Measurements from ENCODE around the gene SYNGAP1.

Gene SYNGAP1

GRCh38 chr6:33437666-33438065 is 17.8 kb downstream of the SYNGAP1 start:
- Histone ChIP-seq H3K4me1 (ENCODE audit: control insufficient read depth in 5 of 5, insufficient read depth in 5 of 5, low read length in 5 of 5) (no peaks in the 10 kb centered on the region), H3K4me3 (ENCODE audit: low read depth in 1 of 5, low read length in 5 of 5) (no peak overlapping the region), H3K27ac (ENCODE audit: low read depth, low read length) (no peak overlapping the region), H3K9me3 (ENCODE audit: control insufficient read depth in 5 of 5, low read length in 5 of 5) (no peaks in the 10 kb centered on the region), H3K27me3 (ENCODE audit: control insufficient read depth in 5 of 5, insufficient read depth in 4 of 5, low read length in 5 of 5) (no peaks in the 10 kb centered on the region), H3K36me3 (ENCODE audit: control insufficient read depth in 5 of 5, insufficient read depth in 5 of 5, low read length in 5 of 5) (peaks cover 5 to 67% (median 51%) of the 10 kb centered on the region in 5 donors), H3K9ac (ENCODE audit: low read length in 5 of 5) (no peak overlapping the region)

GRCh38 chr6:33438978-33439594 is 19.2 kb downstream of the SYNGAP1 start:
- Histone ChIP-seq H3K9me3 (ENCODE audit: control insufficient read depth in 5 of 5, low read length in 5 of 5) (no peaks in the 10 kb centered on the region), H3K36me3 (ENCODE audit: control insufficient read depth in 5 of 5, insufficient read depth in 5 of 5, low read length in 5 of 5) (peaks cover 5 to 75% (median 51%) of the 10 kb centered on the region in 5 donors), H3K9ac (ENCODE audit: low read length in 5 of 5) (no peak overlapping the region), H3K4me3 (ENCODE audit: low read depth in 1 of 5, low read length in 5 of 5) (no peak overlapping the region), H3K27ac (ENCODE audit: low read depth, low read length) (no peak overlapping the region), H3K4me1 (ENCODE audit: control insufficient read depth in 5 of 5, insufficient read depth in 5 of 5, low read length in 5 of 5) (no peaks in the 10 kb centered on the region), H3K27me3 (ENCODE audit: control insufficient read depth in 5 of 5, insufficient read depth in 4 of 5, low read length in 5 of 5) (no peaks in the 10 kb centered on the region)

- H3K4me1 ChIP-seq (ENCODE audit: control insufficient read depth in 5 of 5, insufficient read depth in 5 of 5, low read length in 5 of 5), result no peaks in the 10 kb centered on the region
- H3K9ac ChIP-seq (ENCODE audit: low read length in 5 of 5), result no peak overlapping the region
- H3K36me3 ChIP-seq (ENCODE audit: control insufficient read depth in 5 of 5, insufficient read depth in 5 of 5, low read length in 5 of 5), result peaks cover 5 to 82% (median 55%) of the 10 kb centered on the region in 5 donors
- no peaks in the 10 kb centered on the region for H3K9me3 ChIP-seq (ENCODE audit: control insufficient read depth in 5 of 5, low read length in 5 of 5)
- no peak overlapping the region for H3K4me3 ChIP-seq (ENCODE audit: low read depth in 1 of 5, low read length in 5 of 5)
- no peak overlapping the region for H3K27ac ChIP-seq (ENCODE audit: low read depth, low read length)
- H3K27me3 ChIP-seq (ENCODE audit: control insufficient read depth in 5 of 5, insufficient read depth in 4 of 5, low read length in 5 of 5), result no peaks in the 10 kb centered on the region
Observed at GRCh38 chr6:33439956-33440648, 20.2 kb downstream of the SYNGAP1 start.

GRCh38 chr6:33440649-33441309 is 20.9 kb downstream of the SYNGAP1 start:
- Histone ChIP-seq H3K36me3 (ENCODE audit: control insufficient read depth in 5 of 5, insufficient read depth in 5 of 5, low read length in 5 of 5) (peaks cover 3 to 76% (median 49%) of the 10 kb centered on the region in 5 donors), H3K4me1 (ENCODE audit: control insufficient read depth in 5 of 5, insufficient read depth in 5 of 5, low read length in 5 of 5) (no peaks in the 10 kb centered on the region)

GRCh38 chr6:33441457-33441856 is 21.6 kb downstream of the SYNGAP1 start:
- Histone ChIP-seq H3K9ac (ENCODE audit: low read length in 5 of 5) (no peak overlapping the region), H3K27ac (ENCODE audit: low read depth, low read length) (no peak overlapping the region), H3K9me3 (ENCODE audit: control insufficient read depth in 5 of 5, low read length in 5 of 5) (no peaks in the 10 kb centered on the region), H3K4me3 (ENCODE audit: low read depth in 1 of 5, low read length in 5 of 5) (no peak overlapping the region), H3K36me3 (ENCODE audit: control insufficient read depth in 5 of 5, insufficient read depth in 5 of 5, low read length in 5 of 5) (peaks cover 0 to 73% (median 44%) of the 10 kb centered on the region in 5 donors), H3K4me1 (ENCODE audit: control insufficient read depth in 5 of 5, insufficient read depth in 5 of 5, low read length in 5 of 5) (no peaks in the 10 kb centered on the region), H3K27me3 (ENCODE audit: control insufficient read depth in 5 of 5, insufficient read depth in 4 of 5, low read length in 5 of 5) (no peaks in the 10 kb centered on the region)

More at GRCh38 chr6:33440649-33441309, 20.9 kb downstream of the SYNGAP1 start:
- Histone ChIP-seq H3K9me3 (ENCODE audit: control insufficient read depth in 5 of 5, low read length in 5 of 5) (no peaks in the 10 kb centered on the region), H3K27me3 (ENCODE audit: control insufficient read depth in 5 of 5, insufficient read depth in 4 of 5, low read length in 5 of 5) (no peaks in the 10 kb centered on the region), H3K9ac (ENCODE audit: low read length in 5 of 5) (no peak overlapping the region), H3K4me3 (ENCODE audit: low read depth in 1 of 5, low read length in 5 of 5) (no peak overlapping the region), H3K27ac (ENCODE audit: low read depth, low read length) (no peak overlapping the region)

GRCh38 chr6:33442283-33442682 is 22.4 kb downstream of the SYNGAP1 start:
- H3K4me1 ChIP-seq (ENCODE audit: control insufficient read depth in 5 of 5, insufficient read depth in 5 of 5, low read length in 5 of 5), result no peaks in the 10 kb centered on the region
- H3K36me3 ChIP-seq (ENCODE audit: control insufficient read depth in 5 of 5, insufficient read depth in 5 of 5, low read length in 5 of 5), result peaks cover 0 to 69% (median 39%) of the 10 kb centered on the region in 5 donors
- H3K4me3 ChIP-seq (ENCODE audit: low read depth in 1 of 5, low read length in 5 of 5), result no peak overlapping the region
- H3K9me3 ChIP-seq (ENCODE audit: control insufficient read depth in 5 of 5, low read length in 5 of 5), result no peaks in the 10 kb centered on the region
- no peak overlapping the region for H3K9ac ChIP-seq (ENCODE audit: low read length in 5 of 5)
- no peaks in the 10 kb centered on the region for H3K27me3 ChIP-seq (ENCODE audit: control insufficient read depth in 5 of 5, insufficient read depth in 4 of 5, low read length in 5 of 5)
- no peak overlapping the region for H3K27ac ChIP-seq (ENCODE audit: low read depth, low read length)

- H3K9ac ChIP-seq (ENCODE audit: low read length in 5 of 5), result no peak overlapping the region
- no peak overlapping the region for H3K4me3 ChIP-seq (ENCODE audit: low read depth in 1 of 5, low read length in 5 of 5)
- no peaks in the 10 kb centered on the region for H3K9me3 ChIP-seq (ENCODE audit: control insufficient read depth in 5 of 5, low read length in 5 of 5)
- no peak overlapping the region for H3K27ac ChIP-seq (ENCODE audit: low read depth, low read length)
- peaks cover 0 to 70% (median 38%) of the 10 kb centered on the region in 5 donors for H3K36me3 ChIP-seq (ENCODE audit: control insufficient read depth in 5 of 5, insufficient read depth in 5 of 5, low read length in 5 of 5)
- H3K4me1 ChIP-seq (ENCODE audit: control insufficient read depth in 5 of 5, insufficient read depth in 5 of 5, low read length in 5 of 5), result no peaks in the 10 kb centered on the region
- H3K27me3 ChIP-seq (ENCODE audit: control insufficient read depth in 5 of 5, insufficient read depth in 4 of 5, low read length in 5 of 5), result no peaks in the 10 kb centered on the region
Observed at GRCh38 chr6:33443025-33443424, 23.2 kb downstream of the SYNGAP1 start.

- H3K36me3 ChIP-seq (ENCODE audit: control insufficient read depth in 5 of 5, insufficient read depth in 5 of 5, low read length in 5 of 5), result peaks cover 0 to 65% (median 33%) of the 10 kb centered on the region in 5 donors
- no peaks in the 10 kb centered on the region for H3K27me3 ChIP-seq (ENCODE audit: control insufficient read depth in 5 of 5, insufficient read depth in 4 of 5, low read length in 5 of 5)
- H3K9ac ChIP-seq (ENCODE audit: low read length in 5 of 5), result no peak overlapping the region
- no peak overlapping the region for H3K27ac ChIP-seq (ENCODE audit: low read depth, low read length)
- no peak overlapping the region for H3K4me3 ChIP-seq (ENCODE audit: low read depth in 1 of 5, low read length in 5 of 5)
- no peaks in the 10 kb centered on the region for H3K4me1 ChIP-seq (ENCODE audit: control insufficient read depth in 5 of 5, insufficient read depth in 5 of 5, low read length in 5 of 5)
- H3K9me3 ChIP-seq (ENCODE audit: control insufficient read depth in 5 of 5, low read length in 5 of 5), result no peaks in the 10 kb centered on the region
Observed at GRCh38 chr6:33443619-33444504, 24.0 kb downstream of the SYNGAP1 start.

- H3K9me3 ChIP-seq (ENCODE audit: control insufficient read depth in 5 of 5, low read length in 5 of 5), result no peaks in the 10 kb centered on the region
- peaks cover 0 to 63% (median 34%) of the 10 kb centered on the region in 5 donors for H3K36me3 ChIP-seq (ENCODE audit: control insufficient read depth in 5 of 5, insufficient read depth in 5 of 5, low read length in 5 of 5)
- H3K9ac ChIP-seq (ENCODE audit: low read length in 5 of 5), result no peak overlapping the region
- no peaks in the 10 kb centered on the region for H3K27me3 ChIP-seq (ENCODE audit: control insufficient read depth in 5 of 5, insufficient read depth in 4 of 5, low read length in 5 of 5)
- H3K27ac ChIP-seq (ENCODE audit: low read depth, low read length), result no peak overlapping the region
- peaks cover 0 to 4% (median 0%) of the 10 kb centered on the region in 5 donors for H3K4me1 ChIP-seq (ENCODE audit: control insufficient read depth in 5 of 5, insufficient read depth in 5 of 5, low read length in 5 of 5)
- H3K4me3 ChIP-seq (ENCODE audit: low read depth in 1 of 5, low read length in 5 of 5), result no peak overlapping the region
Observed at GRCh38 chr6:33445119-33445603, 25.3 kb downstream of the SYNGAP1 start.

All from subcutaneous abdominal adipose tissue (tissue), 5 donors.